ENCODE results near the gene HK3.

DNA sequence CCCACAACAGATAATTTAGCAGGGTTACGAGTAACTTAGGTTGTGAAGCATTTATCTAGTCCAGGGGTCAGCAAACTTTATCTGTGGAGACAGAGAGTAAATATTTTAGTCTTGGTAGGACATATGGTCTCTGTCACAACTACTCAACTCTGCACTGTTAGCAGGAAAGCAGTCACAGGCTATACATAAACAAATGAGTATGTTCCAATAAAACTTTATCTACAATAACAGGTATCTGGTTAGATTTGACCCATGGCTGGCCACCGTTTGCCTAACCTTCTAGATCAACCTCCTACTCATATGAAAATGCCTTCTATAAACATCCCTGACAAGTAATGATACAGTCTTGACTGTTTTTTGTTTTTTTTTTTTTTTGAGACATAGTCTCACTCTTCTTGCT, 13.0 kb upstream of the HK3 start:
- no peak for TF ChIP-seq NFRKB (IDR thresholded peaks at IDR 0.05)
- TF ChIP-seq FOXM1 (IDR thresholded peaks at IDR 0.05; ENCODE audit: borderline replicate concordance) = no peak
- TF ChIP-seq FOXA1 (IDR thresholded peaks at IDR 0.05) = no peak
- TF ChIP-seq ELF4 (IDR thresholded peaks at IDR 0.05) = no peak
- no peak for TF ChIP-seq BHLHE40 (IDR thresholded peaks at IDR 0.05; ENCODE audit: borderline replicate concordance)

Data from HEK293T (cell line).